HG02884 (cell line): Measurements from ENCODE around the gene MYT1.
A peak's percentile ranks its signal among the peaks of the same experiment; 100 is the strongest.

Experiments used
- ATAC-seq: cut with Tn5 transposase; IDR thresholded peaks from one replicate; pipeline ENCODE4 v1.9.1; 2021; ENCODE audit warnings: mild to moderate bottlenecking, moderate library complexity; ENCODE audit not compliant: unreplicated experiment

MYT1 gene

DNA sequence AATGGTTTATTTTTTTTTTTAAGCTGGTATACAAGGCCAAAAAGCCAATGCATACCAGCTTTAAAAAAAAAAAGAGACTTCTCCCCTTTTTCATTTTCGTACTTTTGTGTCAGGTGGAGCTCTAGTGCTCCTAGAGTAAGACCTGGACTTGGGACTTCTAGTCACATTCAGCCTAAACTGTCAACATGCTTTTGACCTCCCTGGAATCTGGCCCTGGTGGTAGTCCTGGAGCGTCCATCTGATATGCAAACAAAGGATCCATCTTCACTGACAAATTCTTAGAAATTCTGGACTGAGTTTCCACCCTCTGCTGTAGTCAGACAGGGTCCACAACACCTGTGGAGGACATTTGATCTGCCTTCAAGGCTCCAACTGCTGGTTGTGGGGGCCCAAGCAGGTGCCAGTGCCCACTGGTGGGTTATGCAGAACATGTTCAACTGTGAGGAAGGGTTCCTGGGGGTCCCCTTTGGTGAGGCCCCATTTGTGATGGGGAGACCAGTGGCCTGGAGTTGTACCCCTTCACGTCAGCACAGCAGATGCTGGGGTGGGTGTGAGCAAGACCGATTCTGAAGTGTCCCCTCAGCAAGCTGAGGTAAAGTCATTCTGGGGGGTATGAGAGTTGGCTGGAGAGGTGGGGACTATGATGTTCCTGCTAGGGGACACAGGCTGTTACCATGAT is 78.7 kb downstream of the MYT1 start:
- no peak for ATAC-seq

DNA sequence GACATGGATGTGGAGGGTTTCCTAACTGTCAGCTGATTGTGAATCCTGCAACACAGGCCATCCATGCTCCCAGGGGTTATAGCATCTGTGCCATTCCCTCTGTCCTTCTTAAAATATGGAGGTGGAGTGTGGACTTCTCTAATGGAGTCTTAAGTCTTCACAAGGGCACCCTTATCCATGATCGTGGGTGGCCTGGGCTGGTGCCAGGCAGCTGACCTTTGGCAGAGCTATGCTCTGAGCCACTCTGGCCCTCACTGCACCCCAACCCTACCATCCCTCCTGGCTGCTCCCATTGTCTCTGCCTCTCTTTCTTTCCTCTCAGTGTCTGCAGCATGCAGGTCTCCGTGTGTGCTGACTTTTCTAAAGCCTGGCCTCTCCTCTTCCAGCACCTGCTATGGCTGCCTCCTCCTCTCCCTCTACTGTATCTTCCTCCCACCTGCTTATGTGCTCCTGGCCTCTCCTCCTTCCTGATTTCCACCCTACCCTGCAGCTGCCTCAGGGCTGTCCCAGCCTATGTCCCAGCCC is 80.1 kb downstream of the MYT1 start:
- no peak for ATAC-seq

DNA sequence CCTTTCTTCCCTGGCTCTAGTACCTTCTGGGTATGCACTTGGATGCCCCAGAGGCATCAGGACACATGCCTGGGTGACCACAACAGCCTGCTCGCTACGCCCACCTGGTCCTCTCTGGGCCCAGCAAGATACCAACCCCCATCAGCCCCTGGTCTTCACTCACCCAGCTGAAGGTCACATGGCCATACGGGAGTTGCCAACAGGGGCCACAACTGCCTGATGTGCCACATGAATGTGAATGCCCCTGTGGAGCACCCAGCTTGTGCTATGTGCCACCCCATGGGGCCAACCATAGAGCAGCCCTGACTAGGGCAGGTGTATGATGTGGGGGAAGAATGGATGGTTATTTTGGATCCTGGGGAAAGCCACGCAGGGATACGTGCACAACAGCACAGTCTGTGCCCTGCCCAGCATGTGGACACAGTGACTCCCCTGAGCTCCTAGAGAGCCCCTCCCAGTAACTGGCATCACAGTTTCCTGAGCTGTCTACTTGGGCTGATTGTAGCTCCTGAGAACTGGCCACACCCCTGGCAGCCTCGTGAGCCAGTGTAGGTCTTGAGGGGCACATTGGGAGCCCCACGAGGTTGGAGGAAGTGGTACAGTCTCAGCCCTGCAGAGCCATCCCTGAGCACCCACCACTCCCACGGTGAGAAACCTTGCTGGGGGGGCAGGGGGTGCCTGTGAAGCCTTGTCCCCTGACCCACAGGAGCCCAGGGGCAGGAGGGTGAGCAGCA is 80.8 kb downstream of the MYT1 start:
- no peak for ATAC-seq

- ATAC-seq = no peak
Observed at GRCh38 chr20:64245746-64246595, 81.7 kb downstream of the MYT1 start.

DNA sequence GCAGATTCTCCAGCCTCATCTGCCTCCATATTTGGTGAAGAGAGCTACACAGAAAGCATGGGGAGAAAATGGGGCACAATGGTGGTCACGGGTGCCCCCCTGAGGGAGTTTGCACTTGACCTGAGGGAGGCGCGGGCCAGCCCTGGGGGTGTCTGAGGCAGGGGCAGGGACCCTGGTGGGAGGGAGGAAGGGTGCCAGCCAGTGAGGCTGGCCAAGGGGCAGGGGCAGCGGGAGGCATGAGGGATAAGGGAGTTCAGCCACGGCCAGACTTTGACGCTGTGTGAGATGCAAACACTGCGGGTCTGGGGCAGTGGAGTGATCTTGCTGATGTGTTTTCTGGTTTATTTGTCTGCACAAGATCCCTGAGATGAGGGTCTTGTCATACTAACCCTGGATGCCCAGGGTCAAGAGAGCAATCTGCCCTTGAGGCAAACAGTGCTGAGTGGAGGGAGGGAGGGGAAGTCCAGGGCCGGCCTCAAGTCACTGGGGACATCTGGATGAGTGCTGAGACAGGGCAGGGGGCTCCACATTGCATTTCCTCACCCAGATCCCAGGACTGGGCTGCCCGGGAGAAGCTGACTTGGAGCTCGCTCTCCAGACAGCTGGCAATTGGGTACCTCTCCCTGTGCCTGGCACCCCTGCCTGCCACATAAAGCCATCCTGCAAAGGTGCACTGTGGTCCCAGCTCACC is 82.5 kb downstream of the MYT1 start:
- ATAC-seq = no peak

GRCh38 chr20:64247307-64247618 is 83.0 kb downstream of the MYT1 start:
- ATAC-seq = no peak

DNA sequence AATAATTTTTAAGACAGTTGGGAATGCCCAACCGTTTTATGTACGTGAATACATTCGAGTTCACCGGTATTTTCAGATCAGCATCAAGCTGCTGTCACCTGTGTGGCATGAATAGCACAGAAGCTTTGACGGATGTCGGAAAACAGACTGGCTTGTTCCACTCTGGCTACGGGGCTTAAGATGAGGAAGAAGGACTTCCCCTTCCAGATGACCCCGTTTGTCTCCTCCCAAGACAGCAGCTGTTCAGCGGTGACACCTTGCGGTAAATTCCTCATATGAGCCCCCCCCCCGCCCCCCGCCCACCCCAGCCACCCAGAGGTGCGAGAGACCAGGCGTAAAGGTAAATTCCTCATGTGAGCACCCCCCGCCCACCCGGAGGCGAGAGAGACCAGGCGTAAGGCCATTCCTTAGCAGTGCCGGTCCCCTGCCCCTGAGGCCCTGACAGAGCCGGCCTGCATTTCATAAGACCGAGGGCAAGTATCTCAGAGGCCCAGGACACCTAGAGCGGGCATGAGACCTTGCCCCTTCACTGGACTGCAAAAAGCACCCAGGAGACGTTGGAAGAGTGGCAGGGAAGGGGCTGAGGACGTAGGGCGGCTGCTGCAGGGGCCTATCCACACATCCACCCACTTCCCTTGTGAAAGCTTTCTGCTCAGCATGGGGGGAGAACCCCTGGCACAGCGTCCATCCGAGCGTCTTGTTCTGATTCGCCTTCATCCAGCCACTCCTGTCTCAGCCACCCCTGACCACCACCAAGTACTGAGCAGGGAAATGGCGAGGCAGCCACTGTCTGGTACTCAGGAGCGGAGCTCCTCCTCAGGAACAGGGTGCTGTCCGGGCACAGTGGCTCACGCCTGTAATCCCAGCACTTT is 84.0 kb downstream of the MYT1 start:
- ATAC-seq = no peak

- ATAC-seq = no peak
Observed at GRCh38 chr20:64250027-64250426, 85.8 kb downstream of the MYT1 start.

DNA sequence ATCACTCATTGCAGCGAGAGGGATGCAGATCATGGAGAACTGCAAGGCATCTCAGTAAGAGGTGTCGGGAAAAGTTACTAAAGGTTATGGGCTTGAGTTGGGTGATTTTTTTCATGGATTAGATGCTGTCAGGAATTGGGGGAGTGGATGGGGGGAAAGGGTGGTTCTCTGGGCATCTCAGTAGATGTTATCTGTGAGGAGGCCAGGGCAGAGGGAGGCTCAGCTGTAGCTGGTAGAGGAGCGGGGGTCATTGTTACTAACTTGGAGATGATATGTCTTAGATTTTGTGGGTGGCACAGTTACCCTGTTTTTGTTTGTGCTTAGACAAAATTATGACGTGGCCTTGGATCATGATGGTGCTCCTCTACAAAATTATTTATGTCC is 88.7 kb downstream of the MYT1 start:
- no peak for ATAC-seq

DNA sequence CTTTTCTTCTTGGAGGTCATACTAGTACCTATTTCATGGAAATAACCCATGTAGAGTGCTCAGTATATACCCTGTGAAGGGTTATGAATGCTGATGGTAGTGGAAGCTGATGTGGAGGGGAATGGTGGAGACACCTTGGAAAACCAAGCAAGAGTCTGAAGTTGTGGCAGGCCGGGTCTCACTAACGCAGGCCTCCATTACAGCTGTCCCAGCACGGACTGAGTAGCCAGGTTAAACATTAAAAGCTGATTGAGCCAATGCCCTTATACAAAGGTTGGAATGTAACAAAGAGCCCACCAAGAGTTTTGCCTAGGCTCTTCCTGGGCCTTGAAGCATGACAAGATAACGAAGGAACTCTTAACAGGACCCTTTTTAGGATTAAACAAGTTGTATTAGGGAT is 89.2 kb downstream of the MYT1 start:
- no peak for ATAC-seq

GRCh38 chr20:64254156-64254555 is 89.9 kb downstream of the MYT1 start:
- ATAC-seq = no peak

DNA sequence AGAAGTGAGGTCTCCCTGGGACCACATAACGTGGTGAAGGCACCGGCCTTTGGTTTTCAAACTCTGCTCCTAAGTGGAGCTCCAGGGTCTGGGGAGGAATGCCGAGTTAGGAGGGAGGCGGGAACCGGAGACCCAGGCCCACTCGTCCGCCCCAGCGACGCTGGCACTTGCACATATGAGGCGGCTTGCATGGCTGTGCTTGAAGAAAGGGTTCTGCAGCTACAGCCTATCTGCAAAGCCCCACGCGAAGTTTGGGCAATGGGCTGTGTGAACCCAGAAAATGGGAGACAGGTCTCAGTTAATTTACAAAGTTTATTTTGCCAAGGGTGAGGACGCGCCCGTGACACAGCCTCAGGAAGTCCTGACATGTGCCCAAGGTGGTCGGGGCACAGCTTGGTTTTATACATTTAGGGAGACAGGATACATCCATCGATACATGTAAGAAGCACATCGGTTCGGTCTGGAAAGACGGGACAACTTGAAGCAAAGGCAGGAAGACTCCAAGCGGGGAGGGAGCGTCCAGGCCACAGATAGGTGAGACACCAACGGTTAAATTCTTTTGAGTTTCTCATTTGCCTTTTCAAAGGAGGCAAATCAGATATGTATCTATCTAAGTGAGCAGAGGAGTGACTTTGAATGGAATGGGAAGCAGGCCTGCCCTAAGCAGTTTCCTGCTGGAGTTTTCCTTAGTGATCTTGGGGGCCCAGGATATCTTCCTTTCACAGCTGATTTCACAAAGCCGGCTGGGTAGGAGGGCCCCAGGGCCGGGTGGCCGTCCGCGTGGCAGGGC is 90.5 kb downstream of the MYT1 start:
- no peak for ATAC-seq

GRCh38 chr20:64255361-64256281 is 91.4 kb downstream of the MYT1 start, which contains the start of gene PCMTD2:
PCMTD2 (plus strand) TSS chr20:64255748; CDS start chr20:64259966, 4,218 bp downstream.
- ATAC-seq = peak; percentile 69

DNA sequence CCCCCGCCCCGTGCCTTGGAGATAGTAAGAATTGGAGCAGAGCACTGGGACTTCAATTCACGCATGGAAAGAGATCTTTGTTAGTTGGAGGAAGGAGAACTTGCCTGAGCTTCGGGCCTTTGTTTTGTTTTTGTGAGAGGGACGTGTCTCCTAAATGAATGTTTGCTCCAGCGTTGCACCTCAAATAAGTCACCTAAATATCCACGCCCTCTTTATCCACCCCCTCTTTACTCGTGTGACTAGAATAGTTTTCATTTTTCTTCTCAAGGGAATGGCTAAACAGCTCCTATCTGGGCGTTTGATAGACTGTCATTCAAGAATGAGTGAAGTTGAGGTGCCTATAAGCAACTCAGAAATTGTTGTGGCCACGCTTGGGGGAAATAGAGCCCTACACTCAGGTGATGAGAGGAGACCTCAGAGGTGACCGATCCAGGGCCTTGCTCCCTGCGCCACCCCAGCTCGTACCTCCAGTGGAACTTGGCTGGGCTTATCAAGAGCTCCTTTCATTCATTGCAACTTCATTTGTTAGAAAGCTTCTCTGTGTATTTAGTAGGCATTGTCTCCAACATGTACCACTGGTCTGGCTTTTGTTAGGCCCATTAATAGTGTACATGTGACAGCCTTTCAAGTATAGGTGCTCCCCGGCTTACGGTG is 92.2 kb downstream of the MYT1 start:
- no peak for ATAC-seq

GRCh38 chr20:64257107-64257757 is 93.0 kb downstream of the MYT1 start:
- ATAC-seq = no peak

- ATAC-seq = no peak
Observed at GRCh38 chr20:64258071-64258823, 94.0 kb downstream of the MYT1 start.
